A673 (cell line): ENCODE data around the gene SCARF1. TPM values are rescaled to one million over a fixed set of nuclear protein-coding genes. Genes with fewer than 3 reads are reported as not detected.

ENCODE experiments used
- BruUV-seq: library from RNA; stranded (reverse); fragments of 400-500 nt; replicated peaks from 2 replicates; lab custom pipeline; 2021; lab: Mats Ljungman, UMichigan
- CTCF ChIA-PET: fragments of 300-600 bp; sonication (Branson Sonifier 250); formaldehyde crosslinking; loops from one replicate; lab custom pipeline; 2022; ENCODE audit warnings: antibody characterized with exemption; lab: Charles Lee
- POLR2A ChIA-PET: fragments of 300-600 bp; sonication (Branson Sonifier 250); formaldehyde crosslinking; loops from one replicate; lab custom pipeline; 2022; ENCODE audit warnings: antibody characterized with exemption; ENCODE audit not compliant: low non-redundant PET; lab: Charles Lee
- DNase-seq: peaks from one replicate; pipeline ENCODE4 v3.0.0-alpha.2; 2015; ENCODE audit warnings: low spot score
- H3K27ac ChIP-seq: fragments of 200-600 bp; sonication (generic); 2 replicates; pipeline ENCODE4 v1.5.1; 2016; ENCODE audit warnings: mixed run types, low read depth, mild to moderate bottlenecking, mixed read lengths, antibody characterized with exemption, low read length; ENCODE audit not compliant: poor library complexity, severe bottlenecking
- H3K27me3 ChIP-seq: fragments of 200-600 bp; sonication (generic); replicated peaks from 2 replicates; pipeline ENCODE4 v1.6.1; 2017; ENCODE audit warnings: mixed run types, low read depth, mild to moderate bottlenecking, mixed read lengths, antibody characterized with exemption, low read length; ENCODE audit not compliant: insufficient read depth, poor library complexity
- H3K36me3 ChIP-seq: fragments of 200-600 bp; sonication (generic); 2 replicates; pipeline ENCODE4 v1.6.1; 2016; ENCODE audit warnings: mixed run types, mild to moderate bottlenecking, mixed read lengths, antibody characterized with exemption, low read length; ENCODE audit not compliant: insufficient read depth, poor library complexity, severe bottlenecking
- H3K4me1 ChIP-seq: fragments of 200-600 bp; sonication (generic); 2 replicates; pipeline ENCODE4 v1.6.1; 2017; ENCODE audit warnings: mixed run types, mild to moderate bottlenecking, mixed read lengths, antibody characterized with exemption, low read length; ENCODE audit not compliant: insufficient read depth, poor library complexity, severe bottlenecking
- H3K4me3 ChIP-seq: fragments of 200-600 bp; sonication (generic); 2 replicates; pipeline ENCODE4 v1.5.1; 2016; ENCODE audit warnings: low read depth, mixed run types, mild to moderate bottlenecking, mixed read lengths, low read length; ENCODE audit not compliant: poor library complexity, severe bottlenecking
- H3K9me3 ChIP-seq: fragments of 200-600 bp; sonication (generic); 2 replicates; pipeline ENCODE4 v1.6.1; 2016; ENCODE audit warnings: mixed run types, low read depth, mild to moderate bottlenecking, mixed read lengths, antibody characterized with exemption, low read length; ENCODE audit not compliant: poor library complexity, severe bottlenecking
- EZH2 ChIP-seq: fragments of 200-600 bp; sonication (generic); IDR thresholded peaks from 2 replicates; pipeline ENCODE4 v1.6.1; 2017; ENCODE audit warnings: borderline replicate concordance, low read depth, mild to moderate bottlenecking, mixed read lengths, antibody characterized with exemption, low read length; ENCODE audit not compliant: poor library complexity, severe bottlenecking
- intact Hi-C: fragments of 100-400 bp; cut with micrococcal nuclease; formaldehyde crosslinking; loops from one replicate; pipeline ENCODE4 v1.10.0; 2022; ENCODE audit not compliant: unreplicated experiment
- total RNA-seq: library from RNA; stranded (reverse); gene quantifications from 2 replicates; pipeline ENCODE4 v1.2.3, GENCODE V29; 2021
- TF ChIP-seq, protein P1 (sequence below): fragments of 300-800, 200-600 bp; sonication (generic); conservative IDR thresholded peaks from 2 replicates; pipeline ENCODE4 v1.5.1; 2017; ENCODE audit warnings: low read depth, mild to moderate bottlenecking, antibody characterized with exemption, low read length, moderate library complexity, mixed read lengths

Gene SCARF1
- total RNA-seq, 1 experiment from 2014 or later: not detected

- intact Hi-C loops: no loop called here
- H3K9me3 ChIP-seq: peaks cover 5% of the 10 kb centered on the region
- TF ChIP-seq EZH2: no peak
- TF ChIP-seq, protein P1, sequence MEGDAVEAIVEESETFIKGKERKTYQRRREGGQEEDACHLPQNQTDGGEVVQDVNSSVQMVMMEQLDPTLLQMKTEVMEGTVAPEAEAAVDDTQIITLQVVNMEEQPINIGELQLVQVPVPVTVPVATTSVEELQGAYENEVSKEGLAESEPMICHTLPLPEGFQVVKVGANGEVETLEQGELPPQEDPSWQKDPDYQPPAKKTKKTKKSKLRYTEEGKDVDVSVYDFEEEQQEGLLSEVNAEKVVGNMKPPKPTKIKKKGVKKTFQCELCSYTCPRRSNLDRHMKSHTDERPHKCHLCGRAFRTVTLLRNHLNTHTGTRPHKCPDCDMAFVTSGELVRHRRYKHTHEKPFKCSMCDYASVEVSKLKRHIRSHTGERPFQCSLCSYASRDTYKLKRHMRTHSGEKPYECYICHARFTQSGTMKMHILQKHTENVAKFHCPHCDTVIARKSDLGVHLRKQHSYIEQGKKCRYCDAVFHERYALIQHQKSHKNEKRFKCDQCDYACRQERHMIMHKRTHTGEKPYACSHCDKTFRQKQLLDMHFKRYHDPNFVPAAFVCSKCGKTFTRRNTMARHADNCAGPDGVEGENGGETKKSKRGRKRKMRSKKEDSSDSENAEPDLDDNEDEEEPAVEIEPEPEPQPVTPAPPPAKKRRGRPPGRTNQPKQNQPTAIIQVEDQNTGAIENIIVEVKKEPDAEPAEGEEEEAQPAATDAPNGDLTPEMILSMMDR: no peak
- CTCF ChIA-PET: no interaction called here
- H3K36me3 ChIP-seq: no peaks in the 10 kb centered on the region
- H3K4me1 ChIP-seq: no peaks in the 10 kb centered on the region
- H3K4me3 ChIP-seq: no peak overlapping the region
- DNase-seq: no peak
- BruUV-seq: no TSS peak
- H3K27me3 ChIP-seq: no peaks in the 10 kb centered on the region
- H3K27ac ChIP-seq: no peak overlapping the region
- POLR2A ChIA-PET: interaction anchor here (0.6 kb wide), 1 partner anchor 47 kb away, joined by 3 read pairs; no protein-coding TSS in a partner anchor
Observed at GRCh38 chr17:1606352-1606985, 39.1 kb downstream of the SCARF1 start.

DNA sequence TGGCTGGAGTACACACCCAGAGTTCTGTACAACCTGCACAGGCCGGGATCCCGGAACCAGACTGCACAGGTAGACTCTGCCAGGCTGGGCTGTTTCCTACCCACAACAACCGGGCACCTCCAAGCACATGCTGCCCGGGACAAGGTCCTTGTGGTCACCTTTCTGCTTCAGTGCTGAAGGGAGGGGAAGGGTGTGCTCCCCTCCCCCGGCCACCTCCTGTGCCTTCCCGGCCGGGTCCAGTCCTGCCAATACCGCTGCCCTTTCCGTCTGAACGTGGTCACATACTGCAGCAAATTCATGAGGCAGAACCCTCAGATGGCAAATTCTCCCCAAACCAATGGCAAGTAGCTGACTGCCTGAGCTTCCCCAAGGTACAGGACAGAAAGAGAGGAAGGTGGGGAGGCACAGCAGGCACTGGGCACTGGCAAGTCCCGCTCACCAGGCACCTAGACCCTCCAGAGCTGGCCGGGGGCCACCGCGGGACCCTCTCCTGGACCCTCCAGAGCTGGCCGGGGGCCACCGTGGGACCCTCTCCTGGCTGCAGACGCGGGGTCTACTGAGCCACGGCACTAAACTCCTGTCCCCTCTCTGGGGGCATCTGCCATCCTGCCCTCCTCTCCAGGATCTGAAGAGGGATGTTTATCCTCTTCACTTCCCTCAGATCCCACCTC is 39.7 kb downstream of the SCARF1 start:
- intact Hi-C loops: no loop called here
- H3K4me1 ChIP-seq: no peaks in the 10 kb centered on the region
- CTCF ChIA-PET: no interaction called here
- no peak overlapping the region for H3K4me3 ChIP-seq
- POLR2A ChIA-PET: interaction anchor here (0.6 kb wide), 1 partner anchor 47 kb away, joined by 3 read pairs; no protein-coding TSS in a partner anchor
- H3K27me3 ChIP-seq: no peaks in the 10 kb centered on the region
- TF ChIP-seq EZH2: no peak
- TF ChIP-seq, protein P1: no peak
- H3K36me3 ChIP-seq: no peaks in the 10 kb centered on the region
- H3K27ac ChIP-seq: no peak overlapping the region
- no peak for DNase-seq
- BruUV-seq: no TSS peak
- peaks cover 5% of the 10 kb centered on the region for H3K9me3 ChIP-seq

DNA sequence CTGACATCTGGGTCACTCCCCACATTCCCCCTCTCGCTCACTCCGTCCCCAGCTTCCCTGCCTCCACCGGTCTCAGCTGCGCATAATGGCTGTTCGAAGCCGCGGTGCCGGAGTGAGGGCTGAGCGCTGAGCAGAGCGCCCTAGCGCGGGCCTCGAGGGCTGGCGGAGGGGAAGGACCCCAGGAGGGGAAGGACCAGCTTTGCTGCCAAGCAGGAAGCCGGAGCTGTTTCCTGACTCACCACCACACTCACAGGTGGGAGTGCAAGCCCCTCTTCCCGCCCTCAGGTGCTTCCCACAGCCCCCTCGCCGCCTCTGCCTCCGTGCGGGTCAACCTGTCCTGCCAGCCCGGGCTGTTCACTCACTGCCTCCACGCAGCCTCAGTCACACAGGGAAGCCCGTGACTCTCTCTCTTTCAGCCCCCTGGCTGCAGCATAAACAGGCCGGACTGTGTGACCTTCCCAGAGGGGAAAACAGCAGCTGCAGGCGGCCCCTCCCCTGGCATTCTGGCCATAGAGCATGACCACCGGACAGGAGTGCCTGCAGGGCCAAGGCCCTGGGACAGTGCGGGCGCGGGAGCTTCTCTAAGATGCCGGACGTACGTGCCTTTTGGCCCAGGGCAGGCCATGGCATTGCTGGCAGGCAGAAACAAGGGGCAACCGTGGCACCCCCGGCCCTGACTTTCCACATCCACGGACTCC is 40.6 kb downstream of the SCARF1 start:
- no peak for TF ChIP-seq EZH2
- TF ChIP-seq, protein P1: no peak
- ChIA-PET POLR2A (no interaction called here), CTCF (no interaction called here)
- Histone ChIP-seq H3K27ac (no peak overlapping the region), H3K4me1 (no peaks in the 10 kb centered on the region), H3K36me3 (no peaks in the 10 kb centered on the region), H3K27me3 (no peaks in the 10 kb centered on the region), H3K4me3 (no peak overlapping the region), H3K9me3 (peaks cover 5% of the 10 kb centered on the region)
- no peak for DNase-seq
- BruUV-seq: no TSS peak
- intact Hi-C loops: no loop called here
